NT2/D1 (cell line): Measurements from ENCODE around the gene DNMT1.

Experiments used
- YY1 ChIP-seq: IDR thresholded peaks from 2 replicates; pipeline ENCODE4 v1.6.1; 2011; ENCODE audit not compliant: insufficient read length, insufficient read depth
- ZNF274 ChIP-seq: IDR thresholded peaks from 2 replicates; pipeline ENCODE4 v1.6.1; 2011; ENCODE audit warnings: mild to moderate bottlenecking, low read depth, low read length

GRCh38 chr19:10192922-10193321 lies 1.8 kb downstream of the DNMT1 start:
- TF ChIP-seq YY1 = no peak
- TF ChIP-seq ZNF274 = no peak
